H9 (cell line): Measurements from ENCODE around the gene PAXX. TPM values are rescaled to one million over a fixed set of nuclear protein-coding genes. Genes with fewer than 3 reads are reported as not detected.
A peak's percentile ranks its signal among the peaks of the same experiment; 100 is the strongest.

Experiments
- DNase-seq: peaks from one replicate; pipeline ENCODE4 v3.0.0-alpha.2; 2017
- H2AFZ ChIP-seq: one replicate; pipeline ENCODE4 v1.6.1; 2013; ENCODE audit warnings: mild to moderate bottlenecking, low read length, control low read depth, moderate library complexity
- H2AK5ac ChIP-seq: 2 replicates; pipeline ENCODE4 v1.6.1; 2013; ENCODE audit warnings: low read length, control low read depth, mixed read lengths; ENCODE audit not compliant: insufficient read length
- H2BK120ac ChIP-seq: one replicate; pipeline ENCODE4 v1.6.1; 2013; ENCODE audit warnings: low read depth, mild to moderate bottlenecking, low read length, control low read depth, inconsistent platforms; ENCODE audit not compliant: poor library complexity, severe bottlenecking
- H2BK12ac ChIP-seq: 2 replicates; pipeline ENCODE4 v1.6.1; 2013; ENCODE audit warnings: low read length, control low read depth, mixed read lengths, low read depth; ENCODE audit not compliant: insufficient read length
- H2BK15ac ChIP-seq: 2 replicates; pipeline ENCODE4 v1.6.1; 2013; ENCODE audit warnings: low read depth, low read length, control low read depth
- H2BK20ac ChIP-seq: one replicate; pipeline ENCODE4 v1.6.1; 2013; ENCODE audit warnings: low read depth, mild to moderate bottlenecking, low read length, control low read depth, inconsistent platforms; ENCODE audit not compliant: poor library complexity, severe bottlenecking
- H2BK5ac ChIP-seq: 2 replicates; pipeline ENCODE4 v1.6.1; 2013; ENCODE audit warnings: low read length, control low read depth, mixed read lengths; ENCODE audit not compliant: insufficient read length
- H3K14ac ChIP-seq: 2 replicates; pipeline ENCODE4 v1.6.1; 2013; ENCODE audit warnings: low read length, control low read depth; ENCODE audit not compliant: insufficient read depth
- H3K18ac ChIP-seq: 2 replicates; pipeline ENCODE4 v1.6.1; 2013; ENCODE audit warnings: low read depth, mild to moderate bottlenecking, mixed read lengths, low read length, control low read depth; ENCODE audit not compliant: insufficient read length
- H3K23ac ChIP-seq: 2 replicates; pipeline ENCODE4 v1.6.1; 2013; ENCODE audit warnings: low read length, control low read depth, mixed read lengths, low read depth; ENCODE audit not compliant: insufficient read length
- H3K23me2 ChIP-seq: 2 replicates; pipeline ENCODE4 v1.6.1; 2013; ENCODE audit warnings: low read depth, mild to moderate bottlenecking, mixed read lengths, low read length, control low read depth; ENCODE audit not compliant: insufficient read length, poor library complexity, severe bottlenecking
- H3K27ac ChIP-seq: 2 replicates; pipeline ENCODE4 v1.5.1; 2013; ENCODE audit warnings: low read length, control low read depth, mixed read lengths, low read depth; ENCODE audit not compliant: insufficient read length
- H3K27me3 ChIP-seq: 2 replicates; pipeline ENCODE4 v1.6.1; 2013; ENCODE audit warnings: low read length, control low read depth, inconsistent platforms; ENCODE audit not compliant: insufficient read depth
- H3K4ac ChIP-seq: 2 replicates; pipeline ENCODE4 v1.6.1; 2013; ENCODE audit warnings: low read depth, mild to moderate bottlenecking, control low read depth, inconsistent platforms, low read length, moderate library complexity
- H3K4me1 ChIP-seq: 2 replicates; pipeline ENCODE4 v1.6.1; 2013; ENCODE audit warnings: low read length, control low read depth, inconsistent platforms; ENCODE audit not compliant: insufficient read depth
- H3K4me2 ChIP-seq: 2 replicates; pipeline ENCODE4 v1.6.1; 2013; ENCODE audit warnings: low read length, control low read depth, mixed read lengths; ENCODE audit not compliant: insufficient read length, insufficient read depth
- H3K56ac ChIP-seq: 2 replicates; pipeline ENCODE4 v1.6.1; 2013; ENCODE audit warnings: low read depth, mild to moderate bottlenecking, mixed read lengths, low read length, control low read depth; ENCODE audit not compliant: insufficient read length
- H3K79me1 ChIP-seq: 2 replicates; pipeline ENCODE4 v1.6.1; 2013; ENCODE audit warnings: low read depth, mild to moderate bottlenecking, moderate library complexity, low read length, control low read depth, inconsistent platforms; ENCODE audit not compliant: insufficient read depth, poor library complexity, severe bottlenecking
- H3K79me2 ChIP-seq: 2 replicates; pipeline ENCODE4 v1.6.1; 2013; ENCODE audit warnings: low read length, control low read depth, inconsistent platforms; ENCODE audit not compliant: insufficient read depth
- H3K9ac ChIP-seq: 2 replicates; pipeline ENCODE4 v1.6.1; 2013; ENCODE audit warnings: low read length, control low read depth, mixed read lengths; ENCODE audit not compliant: insufficient read length; ENCODE audit errors: extremely low read depth
- H3K9me3 ChIP-seq: one replicate; pipeline ENCODE4 v1.6.1; 2013; ENCODE audit warnings: low read depth, low read length, inconsistent platforms; ENCODE audit not compliant: control insufficient read depth
- H3T11ph ChIP-seq: one replicate; pipeline ENCODE4 v1.6.1; 2013; ENCODE audit warnings: mild to moderate bottlenecking, low read length, control low read depth, inconsistent platforms
- H4K20me1 ChIP-seq: one replicate; pipeline ENCODE4 v1.6.1; 2013; ENCODE audit not compliant: control insufficient read depth, insufficient read length, insufficient read depth
- H4K5ac ChIP-seq: 2 replicates; pipeline ENCODE4 v1.6.1; 2013; ENCODE audit warnings: low read depth, mild to moderate bottlenecking, mixed read lengths, low read length, control low read depth; ENCODE audit not compliant: insufficient read length
- H4K8ac ChIP-seq: replicated peaks from 2 replicates; pipeline ENCODE4 v1.6.1; 2013; ENCODE audit warnings: low read length, control low read depth, mixed read lengths, low read depth; ENCODE audit not compliant: insufficient read length
- H4K91ac ChIP-seq: 2 replicates; pipeline ENCODE4 v1.6.1; 2013; ENCODE audit warnings: low read depth, mild to moderate bottlenecking, moderate library complexity, mixed read lengths, low read length, control low read depth; ENCODE audit not compliant: insufficient read length
- H3K27ac Mint-ChIP-seq, 3 experiments: 2 replicates in 2 of 3; 3 replicates in 1 of 3; pipeline ENCODE4 v1.8.0; 2020 to 2021; ENCODE audit warnings: mixed read lengths in 3 of 3, mild to moderate bottlenecking in 1 of 3, moderate library complexity in 1 of 3
- H3K27me3 Mint-ChIP-seq: 2 replicates; pipeline ENCODE4 v1.8.0; 2021; ENCODE audit warnings: low read depth, mild to moderate bottlenecking, moderate library complexity, mixed read lengths
- H3K36me3 Mint-ChIP-seq, 3 experiments: 2 replicates in 2 of 3; 3 replicates in 1 of 3; pipeline ENCODE4 v1.8.0; 2020 to 2021; ENCODE audit warnings: low read depth in 3 of 3, mixed read lengths in 3 of 3; ENCODE audit not compliant: insufficient read depth in 1 of 3
- H3K4me1 Mint-ChIP-seq, 2 experiments: 2 replicates each; pipeline ENCODE4 v1.8.0; 2020; ENCODE audit warnings: mixed read lengths in 2 of 2
- H3K4me3 Mint-ChIP-seq, 2 experiments: 2 replicates in 1 of 2; 3 replicates in 1 of 2; pipeline ENCODE4 v1.8.0; 2020 to 2021; ENCODE audit warnings: mild to moderate bottlenecking in 2 of 2, mixed read lengths in 2 of 2, moderate library complexity in 1 of 2
- H3K9me3 Mint-ChIP-seq, 2 experiments: 2 replicates in 1 of 2; 3 replicates in 1 of 2; pipeline ENCODE4 v1.8.0; 2020; ENCODE audit warnings: mild to moderate bottlenecking in 2 of 2, mixed read lengths in 2 of 2, moderate library complexity in 1 of 2
- WGBS: extraction: QIAGEN DNeasy Blood & Tissue Kit; methylation state at CpG from one replicate; pipeline ENCODE4 v1.1.7; 2013; ENCODE audit warnings: missing lambda C conversion rate, low lambda C conversion rate, mixed read lengths; ENCODE audit not compliant: insufficient read length; ENCODE audit errors: extremely low coverage; 5-methylcytosine and 5-hydroxymethylcytosine counted together
- total RNA-seq: library from RNA; stranded (reverse); gene quantifications from 2 replicates; pipeline ENCODE4 v1.2.1, GENCODE V29; 2021
- TF ChIP-seq, protein P1 (sequence below): fragments of 200-600 bp; sonication (generic); conservative IDR thresholded peaks from 3 replicates; pipeline ENCODE4 v1.8.0; 2021; ENCODE audit warnings: antibody characterized with exemption, mild to moderate bottlenecking

PAXX gene
- total RNA-seq, 1 experiment from 2014 or later, result 51.2 TPM

DNA sequence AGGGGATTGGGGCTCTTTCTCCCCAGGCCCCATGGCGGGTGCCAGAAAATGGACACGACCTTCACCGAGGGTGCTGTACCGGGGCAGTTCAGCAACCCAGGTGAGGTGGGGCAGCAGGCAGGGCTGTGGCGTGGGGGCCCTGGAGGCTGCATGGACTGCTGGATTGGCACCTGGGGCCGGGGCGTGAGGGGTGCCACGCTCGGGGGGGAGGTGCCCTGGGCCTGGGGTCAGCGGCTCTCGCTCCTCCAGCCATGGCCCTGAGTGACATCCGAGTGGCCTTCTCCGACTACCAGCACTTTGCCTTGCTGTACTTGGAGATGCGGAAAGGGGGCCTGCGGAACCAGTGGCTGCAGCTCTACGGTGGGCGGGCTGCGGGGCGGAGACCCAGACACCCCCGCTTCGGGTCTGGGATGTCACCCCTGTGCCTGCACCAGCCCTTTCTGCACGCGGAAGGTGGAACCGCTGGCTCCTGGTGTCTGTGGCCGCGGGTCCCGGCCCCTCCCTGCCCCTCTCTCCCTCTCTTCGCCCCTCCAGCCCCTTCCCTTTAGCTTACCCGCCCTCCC, 7.7 kb upstream of the PAXX start:
- H2AFZ ChIP-seq, result no peak overlapping the region
- Mint-ChIP-seq H3K4me3 (no peak overlapping the region), H3K27me3 (peaks cover 6% of the 10 kb centered on the region), H3K36me3 (peaks cover 0 to 3% (median 0%) of the 10 kb centered on the region in 3 experiments; a peak in 1 of 7 replicates), H3K27ac (no peak overlapping the region), H3K9me3 (no peaks in the 10 kb centered on the region), H3K4me1 (peaks cover 0 to 8% of the 10 kb centered on the region in 2 experiments; a peak in 2 of 4 replicates)
- H3T11ph ChIP-seq, result no peak overlapping the region
- no peaks in the 10 kb centered on the region for H3K9me3 ChIP-seq
- H3K79me1 ChIP-seq, result no peaks in the 10 kb centered on the region
- no peak overlapping the region for H2BK5ac ChIP-seq
- H2BK12ac ChIP-seq, result no peak overlapping the region
- H3K9ac ChIP-seq, result no peak overlapping the region
- no peak overlapping the region for H2BK15ac ChIP-seq
- no peak overlapping the region for H3K14ac ChIP-seq
- no peaks in the 10 kb centered on the region for H3K27me3 ChIP-seq
- H3K79me2 ChIP-seq, result no peaks in the 10 kb centered on the region
- H4K8ac ChIP-seq, result no peak overlapping the region
- H2BK20ac ChIP-seq, result no peak overlapping the region
- H3K4ac ChIP-seq, result no peak overlapping the region
- DNase-seq, result no peak
- H2AK5ac ChIP-seq, result no peak overlapping the region
- no peak overlapping the region for H4K91ac ChIP-seq
- no peak overlapping the region for H3K56ac ChIP-seq
- TF ChIP-seq, protein P1, sequence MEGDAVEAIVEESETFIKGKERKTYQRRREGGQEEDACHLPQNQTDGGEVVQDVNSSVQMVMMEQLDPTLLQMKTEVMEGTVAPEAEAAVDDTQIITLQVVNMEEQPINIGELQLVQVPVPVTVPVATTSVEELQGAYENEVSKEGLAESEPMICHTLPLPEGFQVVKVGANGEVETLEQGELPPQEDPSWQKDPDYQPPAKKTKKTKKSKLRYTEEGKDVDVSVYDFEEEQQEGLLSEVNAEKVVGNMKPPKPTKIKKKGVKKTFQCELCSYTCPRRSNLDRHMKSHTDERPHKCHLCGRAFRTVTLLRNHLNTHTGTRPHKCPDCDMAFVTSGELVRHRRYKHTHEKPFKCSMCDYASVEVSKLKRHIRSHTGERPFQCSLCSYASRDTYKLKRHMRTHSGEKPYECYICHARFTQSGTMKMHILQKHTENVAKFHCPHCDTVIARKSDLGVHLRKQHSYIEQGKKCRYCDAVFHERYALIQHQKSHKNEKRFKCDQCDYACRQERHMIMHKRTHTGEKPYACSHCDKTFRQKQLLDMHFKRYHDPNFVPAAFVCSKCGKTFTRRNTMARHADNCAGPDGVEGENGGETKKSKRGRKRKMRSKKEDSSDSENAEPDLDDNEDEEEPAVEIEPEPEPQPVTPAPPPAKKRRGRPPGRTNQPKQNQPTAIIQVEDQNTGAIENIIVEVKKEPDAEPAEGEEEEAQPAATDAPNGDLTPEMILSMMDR, result no peak
- no peaks in the 10 kb centered on the region for H4K20me1 ChIP-seq
- no peaks in the 10 kb centered on the region for H3K23me2 ChIP-seq
- H4K5ac ChIP-seq, result no peak overlapping the region
- peak overlapping the region; percentile 9 for H3K4me2 ChIP-seq
- no peak overlapping the region for H3K18ac ChIP-seq
- H3K23ac ChIP-seq, result no peak overlapping the region
- no peaks in the 10 kb centered on the region for H3K4me1 ChIP-seq
- H2BK120ac ChIP-seq, result no peak overlapping the region
- no peak overlapping the region for H3K27ac ChIP-seq
- no CpG with 5 or more reads among the region's 29 CpGs for WGBS
